DMS114 treated with DMSO at 0.1 percent for 48 hours (cell line): ENCODE measurements around the gene CLIC3.
"Not testable (repeated sequence)": the region's sequence is repeated elsewhere in the genome, so short reads cannot be mapped to it uniquely, and the experiment has no call there.

Source experiments
- DNase-seq: peaks from one replicate; lab custom pipeline; 2025; ENCODE audit not compliant: unreplicated experiment; lab: John Stamatoyannopoulos, UW

Gene CLIC3

DNA sequence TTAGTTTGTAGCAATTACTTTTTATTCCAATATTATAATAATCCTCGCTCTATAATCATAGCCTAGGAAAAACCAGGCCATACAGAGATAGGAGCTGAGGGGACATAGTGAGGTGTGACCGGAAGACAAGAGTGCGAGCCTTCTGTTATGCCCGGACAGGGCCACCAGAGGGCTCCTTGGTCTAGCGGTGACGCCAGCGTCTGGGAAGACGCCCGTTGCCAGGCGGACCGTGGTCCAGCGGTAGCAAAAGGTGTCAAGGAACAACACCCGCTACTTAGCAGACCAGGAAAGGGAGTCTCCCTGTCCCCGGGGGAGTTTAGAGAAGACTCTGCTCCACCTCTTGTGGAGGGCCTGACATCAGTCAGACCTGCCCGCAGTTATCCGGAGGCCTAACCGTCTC, 7.9 kb upstream of the CLIC3 start:
- DNase-seq: not testable (repeated sequence)

DNA sequence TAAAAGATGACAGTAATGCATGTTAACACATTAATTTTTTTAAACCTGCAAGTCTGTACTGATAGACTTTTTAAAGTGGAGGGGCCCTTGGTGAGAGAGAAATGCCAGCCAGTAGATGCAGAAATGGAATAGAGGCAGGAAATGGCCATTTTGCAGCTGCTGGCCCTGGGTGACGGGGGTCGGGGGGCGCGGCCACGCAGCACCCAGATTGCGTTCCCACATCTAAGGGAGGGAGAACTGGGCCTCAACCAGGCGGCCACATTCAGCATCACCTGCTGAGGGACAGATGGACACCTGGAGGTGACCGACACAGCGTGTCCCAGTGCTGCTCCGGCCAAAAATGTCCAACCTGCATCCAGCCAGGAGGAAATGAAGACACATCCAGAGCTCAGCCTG, 6.3 kb upstream of the CLIC3 start:
- no peak for DNase-seq

DNA sequence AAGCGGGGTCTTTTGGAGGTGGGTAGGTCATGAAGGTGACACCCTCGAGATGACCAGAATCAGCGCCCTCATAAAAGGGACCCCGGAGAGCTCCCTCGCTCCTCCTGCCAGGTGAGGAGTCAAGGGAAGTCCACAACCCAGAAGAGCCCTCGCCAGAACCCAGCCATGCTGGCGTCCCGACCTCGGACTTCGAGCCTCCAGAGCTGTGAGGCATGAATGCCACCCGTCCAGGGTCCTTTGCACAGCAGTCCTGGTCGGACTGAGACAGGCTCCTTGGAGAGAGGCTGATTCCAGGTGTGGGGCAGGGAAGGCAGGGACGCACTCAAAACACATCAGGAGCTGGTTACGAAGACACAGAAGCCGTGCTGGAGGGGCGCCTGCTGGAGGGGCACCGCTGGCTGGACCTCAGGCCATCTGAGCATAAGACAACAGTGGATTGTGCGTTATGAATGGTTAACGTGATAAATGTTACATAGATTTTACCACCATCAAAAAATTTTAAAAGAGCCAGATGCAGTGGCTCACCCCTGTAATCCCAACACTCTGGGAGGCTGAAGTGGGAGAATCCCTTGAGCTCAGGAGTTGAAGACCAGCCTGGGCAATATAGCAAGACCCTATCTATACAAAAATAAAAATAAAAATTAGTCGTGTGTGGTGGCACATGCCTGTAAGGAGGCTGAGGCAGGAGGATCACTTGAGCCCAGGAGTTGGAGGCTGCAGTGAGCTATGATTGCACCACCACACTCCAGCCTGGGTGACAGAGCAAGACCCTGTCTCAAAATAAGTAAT, 5.7 kb upstream of the CLIC3 start:
- DNase-seq: no peak

DNA sequence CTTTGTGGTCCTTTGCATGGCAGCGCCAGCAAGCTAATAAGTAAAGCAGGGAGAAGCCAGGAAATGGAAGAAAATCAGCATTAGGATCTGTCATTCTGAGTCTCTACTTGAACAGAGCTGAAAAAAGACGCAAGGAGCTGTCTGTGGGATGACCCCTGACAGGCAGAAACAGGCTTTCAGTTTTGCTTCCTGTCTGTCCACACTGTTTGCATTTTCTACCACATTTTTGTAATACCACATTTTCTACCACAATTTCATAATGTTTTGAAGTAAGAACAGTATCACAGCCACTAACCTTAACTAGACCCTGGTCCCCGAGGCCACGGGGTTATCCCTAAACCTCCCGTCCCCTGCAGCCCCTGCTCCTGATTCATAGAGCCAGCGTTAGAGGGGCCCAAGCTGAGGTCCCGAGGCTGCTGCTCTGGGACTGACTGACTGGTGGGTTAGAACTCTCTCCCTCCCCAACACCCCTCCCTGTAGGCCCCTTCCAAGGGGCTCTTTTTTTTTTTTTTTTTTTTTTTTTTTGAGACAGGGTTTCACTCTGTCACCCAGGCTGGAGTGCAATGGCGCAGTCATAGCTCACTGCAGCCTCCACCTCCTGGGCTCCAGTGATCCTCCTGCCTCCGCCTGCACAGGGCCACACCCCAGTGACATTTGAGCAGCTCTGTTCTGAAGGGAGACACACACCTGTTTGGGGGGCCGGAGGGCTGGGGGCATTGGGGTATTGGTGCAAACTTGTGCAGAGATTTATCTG, 4.0 kb upstream of the CLIC3 start:
- no peak for DNase-seq

DNA sequence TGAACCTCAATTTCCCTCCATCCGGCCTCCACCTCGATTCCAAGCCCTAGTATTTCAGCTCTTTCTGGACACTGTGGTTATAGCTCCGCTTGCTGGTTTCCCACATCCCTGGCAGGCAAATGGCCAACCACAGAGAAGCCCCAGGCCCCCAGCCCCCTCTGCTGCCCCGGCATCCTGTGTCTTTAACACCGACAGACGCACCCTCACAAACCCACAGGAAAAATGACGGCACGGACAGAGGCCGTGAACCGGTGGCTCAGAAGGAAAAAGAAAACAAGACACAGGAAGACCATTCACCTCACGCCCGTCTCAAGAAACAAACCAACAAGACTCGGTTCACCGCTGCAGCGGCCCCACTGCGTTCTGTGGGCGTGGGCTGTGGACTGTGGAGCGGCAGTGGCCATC, 1.5 kb upstream of the CLIC3 start:
- no peak for DNase-seq

DNA sequence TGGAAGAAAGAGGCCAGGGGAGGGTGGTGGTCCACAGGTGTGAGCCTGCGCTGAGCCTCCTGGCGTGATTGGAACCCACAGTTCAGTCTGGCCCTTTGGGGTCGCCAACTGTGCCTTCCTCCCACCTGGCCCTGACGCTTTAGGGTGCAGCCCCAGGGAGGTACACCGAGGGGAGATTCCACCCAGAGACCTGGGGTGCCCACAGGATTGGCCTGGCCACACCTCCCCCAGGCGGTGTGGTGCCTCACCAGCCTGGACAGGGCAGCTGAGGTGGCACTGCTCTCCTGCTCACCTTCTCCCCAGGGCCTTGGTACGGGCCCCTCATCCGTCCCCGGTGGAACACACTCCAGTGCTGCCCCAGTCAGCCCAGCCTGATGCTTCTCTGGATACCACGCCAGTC, 1.0 kb upstream of the CLIC3 start:
- DNase-seq: no peak

DNA sequence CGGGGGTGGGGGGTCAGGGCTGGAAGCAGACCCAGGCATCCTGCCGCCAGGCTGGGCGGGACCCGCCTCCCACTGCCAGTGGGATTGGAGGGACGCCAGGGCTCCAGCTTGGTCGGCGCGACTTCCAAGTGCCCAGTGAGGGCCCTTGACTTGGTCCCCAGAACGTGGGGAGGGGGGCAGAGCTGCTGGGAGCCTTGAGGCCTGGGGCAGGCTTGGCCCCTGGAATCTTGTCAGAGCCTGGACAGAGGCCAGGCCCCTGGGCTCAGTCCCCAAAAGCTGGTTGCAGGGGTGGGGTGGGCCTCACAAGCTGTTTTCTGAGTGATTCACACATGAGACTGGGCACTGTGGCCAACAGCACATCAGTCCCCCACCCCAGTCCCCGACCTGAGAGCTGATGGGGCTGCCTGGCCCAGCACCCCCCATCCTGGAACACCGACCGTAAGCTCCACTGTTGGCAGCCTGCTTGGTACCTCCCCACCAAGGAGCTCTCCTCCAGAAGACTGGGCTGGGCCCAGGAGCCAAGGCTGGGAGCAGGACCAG, 526 bp downstream of the CLIC3 start:
- DNase-seq: no peak

DNA sequence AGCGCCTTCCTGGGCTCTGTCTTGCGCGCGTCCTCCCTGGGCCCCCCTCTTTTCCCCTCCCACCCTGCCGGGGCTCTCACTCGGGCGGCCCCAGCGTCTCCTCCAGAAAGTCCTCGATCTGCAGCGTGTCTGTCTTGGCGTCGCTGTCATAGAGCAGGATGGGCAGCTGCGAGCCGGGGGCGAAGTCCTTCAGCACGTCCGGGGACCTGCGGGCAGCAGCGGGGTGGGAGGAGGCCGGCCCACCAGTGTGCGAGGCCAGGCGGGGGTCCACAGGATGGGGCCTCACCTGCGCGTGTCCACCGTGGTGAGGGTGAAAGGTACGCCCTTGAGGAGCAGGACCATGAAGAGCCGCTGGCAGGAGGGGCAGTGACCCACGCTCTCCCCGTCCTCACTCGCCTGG, 1.0 kb downstream of the CLIC3 start:
- DNase-seq: no peak

DNA sequence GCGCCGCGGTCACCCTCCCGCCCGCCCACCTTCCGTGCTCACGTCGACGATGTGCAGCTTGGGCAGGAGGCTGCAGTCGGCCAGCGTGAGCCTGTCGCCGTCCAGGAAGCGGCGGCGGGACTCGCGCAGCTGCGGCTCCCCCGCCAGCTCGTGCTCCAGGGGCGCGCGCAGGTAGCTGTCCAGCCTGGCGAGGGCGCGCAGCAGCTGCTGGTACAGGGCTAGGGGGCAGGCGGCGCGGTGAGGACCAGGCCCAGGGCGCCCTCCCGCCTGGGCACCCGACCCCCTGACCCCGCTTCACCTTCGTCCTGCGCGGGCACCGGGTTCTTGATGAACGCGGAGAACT, 1.5 kb downstream of the CLIC3 start:
- DNase-seq: no peak

DNA sequence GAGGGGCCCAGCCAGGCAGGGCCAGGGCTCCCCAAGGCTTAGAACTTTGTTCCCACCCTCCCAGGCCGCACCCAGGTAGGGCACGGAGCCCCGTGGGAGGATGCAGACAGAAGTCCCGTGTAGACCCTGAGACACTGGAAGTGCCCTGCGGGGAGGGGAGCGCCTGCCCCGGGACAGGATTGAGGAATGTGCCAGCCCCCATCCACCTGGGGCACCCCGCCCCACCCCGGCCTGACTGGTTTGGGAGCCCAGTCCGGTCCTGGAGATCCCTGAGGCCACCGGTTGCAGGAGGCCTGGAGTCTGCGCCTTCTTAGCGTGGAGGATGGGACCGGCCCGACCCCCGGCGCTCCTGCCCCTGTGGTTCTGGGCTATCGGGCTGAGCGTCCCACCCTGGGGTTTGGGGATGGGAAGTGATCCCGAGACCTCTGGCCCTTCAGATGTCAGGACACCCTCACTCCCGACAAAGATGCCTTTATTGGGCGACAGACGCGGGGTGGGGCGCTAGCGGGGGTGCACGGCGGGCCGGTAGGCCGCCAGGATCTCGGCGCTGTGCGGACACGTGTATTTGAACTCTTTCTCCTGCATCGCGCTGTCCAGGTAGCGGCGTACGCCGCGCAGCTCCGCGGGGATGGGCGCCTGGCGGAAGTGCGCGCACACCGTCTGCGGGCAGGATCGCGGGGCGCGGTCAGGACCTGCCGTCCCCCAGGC, 2.0 kb downstream of the CLIC3 start:
- DNase-seq: no peak

DNA sequence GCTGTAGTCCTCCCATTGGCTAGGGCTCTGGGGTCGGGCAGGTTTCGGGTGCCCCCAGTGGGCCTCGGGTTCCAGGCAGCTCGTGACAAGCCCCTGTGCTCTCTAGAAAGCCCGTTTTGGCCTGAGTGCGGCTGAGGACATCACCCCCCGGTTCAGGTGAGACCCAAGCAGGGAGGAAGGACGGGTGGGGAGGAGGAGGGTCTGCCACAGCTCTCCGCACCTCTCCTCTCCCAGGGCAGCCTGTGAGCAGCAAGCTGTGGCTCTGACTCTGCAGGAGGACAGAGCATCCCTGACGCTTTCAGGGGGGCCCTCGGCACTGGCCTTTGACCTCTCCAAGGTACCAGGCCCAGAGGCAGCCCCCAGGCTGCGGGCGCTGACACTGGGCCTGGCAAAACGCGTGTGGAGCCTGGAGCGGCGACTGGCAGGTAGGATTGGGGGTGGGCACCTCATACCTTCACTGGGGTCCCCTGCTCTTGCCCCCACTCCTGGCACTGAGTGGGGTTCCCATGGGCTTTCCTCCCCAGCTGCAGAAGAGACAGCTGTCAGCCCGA, 3.5 kb downstream of the CLIC3 start:
- DNase-seq: no peak

DNA sequence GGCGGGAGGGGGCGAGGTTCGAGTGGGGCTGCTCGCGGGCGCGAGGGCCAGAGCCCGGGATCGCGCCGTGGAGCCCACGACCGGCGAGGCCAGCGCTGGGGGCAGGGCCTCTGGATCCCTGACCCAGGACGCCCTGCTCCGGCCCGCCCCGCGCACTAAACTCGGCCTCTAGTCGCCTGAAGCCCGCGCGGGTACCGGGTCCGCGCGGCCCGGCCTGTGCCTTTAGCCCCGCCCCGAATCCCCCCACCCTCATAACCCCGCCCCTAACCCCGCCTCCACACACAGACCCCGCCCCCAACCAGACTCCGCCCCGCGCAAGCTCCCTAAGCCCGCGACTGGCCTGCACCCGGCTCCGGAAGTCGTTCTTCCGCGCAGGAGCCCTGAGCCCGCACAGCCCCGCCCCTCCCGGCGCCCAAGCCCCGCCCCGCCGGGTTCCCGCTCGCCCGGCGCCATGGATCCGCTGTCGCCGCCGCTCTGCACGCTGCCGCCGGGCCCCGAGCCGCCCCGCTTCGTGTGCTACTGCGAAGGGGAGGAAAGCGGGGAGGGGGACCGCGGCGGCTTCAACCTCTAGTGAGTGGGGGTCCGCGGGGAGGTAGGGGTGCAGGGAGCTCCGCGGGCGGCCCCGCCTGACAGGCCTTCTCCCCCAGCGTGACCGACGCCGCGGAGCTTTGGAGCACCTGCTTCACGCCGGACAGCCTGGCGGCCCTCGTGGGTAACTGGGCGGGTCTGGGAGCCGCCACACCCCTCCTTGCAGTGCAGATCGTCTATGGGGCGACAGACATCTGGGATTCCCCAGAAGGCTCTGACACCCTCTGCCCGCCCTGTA, 4.2 kb downstream of the CLIC3 start, which contains the start of gene PAXX:
Gene PAXX (plus strand): TSS at position 430 of the 826 bp plus-strand sequence. CDS start 22 bp downstream, at position 452.
- peak; percentile 38 for DNase-seq

DNA sequence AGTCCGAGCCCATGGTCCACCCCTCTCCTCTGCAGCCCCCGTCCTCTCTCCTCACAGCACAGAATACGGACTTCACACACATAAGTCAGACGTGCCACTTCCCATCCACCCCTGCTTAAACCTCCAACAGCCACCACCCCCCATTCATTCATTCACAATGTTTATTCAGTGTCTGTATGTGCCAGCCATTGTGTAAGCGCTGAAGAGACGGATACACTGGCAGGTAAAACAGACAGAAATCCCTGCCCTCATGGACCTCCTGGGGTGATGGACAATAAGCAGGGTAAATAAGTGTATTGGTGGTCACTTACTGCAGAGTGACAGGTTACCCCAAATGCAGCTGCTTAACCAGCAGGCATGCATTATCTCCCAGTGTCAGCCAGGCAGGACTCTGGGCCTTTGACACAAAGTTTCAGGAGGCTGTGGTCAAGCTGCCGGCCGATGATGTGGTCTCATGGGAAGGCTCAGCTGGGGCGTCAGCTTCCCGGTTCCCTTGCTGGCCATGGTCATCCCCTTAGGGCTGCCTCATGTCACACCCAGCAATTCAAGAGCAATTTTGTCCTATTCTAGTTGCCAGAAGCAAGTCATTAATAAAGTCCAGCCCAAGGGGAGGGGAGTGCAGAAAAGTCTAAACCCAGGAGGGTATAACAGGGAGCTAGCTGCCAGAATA, 6.0 kb downstream of the CLIC3 start:
- DNase-seq: no peak

DNA sequence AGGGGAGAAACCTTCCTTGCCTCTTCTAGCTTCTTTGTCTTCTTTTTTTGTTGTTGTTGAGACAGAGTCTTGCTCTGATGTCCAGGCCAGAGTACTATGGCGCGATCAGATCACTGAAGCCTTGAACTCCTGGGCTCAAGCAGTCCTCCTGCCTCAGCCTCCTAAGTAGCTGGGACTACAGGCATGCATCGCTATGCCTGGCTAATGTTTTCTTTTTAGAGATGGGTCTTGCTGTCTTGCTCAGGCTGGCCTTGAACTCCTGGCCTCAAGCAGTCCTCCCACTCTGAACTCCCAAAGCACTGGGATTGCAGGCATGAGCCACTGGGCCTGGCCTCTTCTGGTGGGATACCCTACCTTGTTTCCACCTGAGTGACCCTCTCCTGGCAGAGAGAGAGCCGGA, 7.5 kb downstream of the CLIC3 start:
- DNase-seq: no peak

DNA sequence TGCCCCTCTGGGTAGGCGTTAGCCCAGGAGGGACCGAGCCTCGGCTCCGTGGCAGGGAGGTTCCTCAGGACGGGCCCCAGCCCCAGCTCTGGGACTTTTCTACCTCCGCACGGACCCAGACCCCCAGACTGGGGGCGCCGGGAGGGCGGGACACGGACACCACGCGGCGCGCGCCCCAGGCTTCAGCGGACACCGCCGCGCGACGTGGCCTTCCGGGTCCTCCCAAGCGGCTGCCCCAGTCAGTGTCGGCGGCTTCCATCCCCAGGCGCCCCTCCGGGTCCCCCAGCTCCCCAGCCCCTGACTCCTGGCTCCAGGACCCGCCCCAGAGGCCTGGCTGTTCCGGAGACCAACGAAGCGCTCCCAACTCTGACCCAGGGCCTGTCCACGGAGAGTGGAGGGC, 10.5 kb downstream of the CLIC3 start:
- no peak for DNase-seq

DNA sequence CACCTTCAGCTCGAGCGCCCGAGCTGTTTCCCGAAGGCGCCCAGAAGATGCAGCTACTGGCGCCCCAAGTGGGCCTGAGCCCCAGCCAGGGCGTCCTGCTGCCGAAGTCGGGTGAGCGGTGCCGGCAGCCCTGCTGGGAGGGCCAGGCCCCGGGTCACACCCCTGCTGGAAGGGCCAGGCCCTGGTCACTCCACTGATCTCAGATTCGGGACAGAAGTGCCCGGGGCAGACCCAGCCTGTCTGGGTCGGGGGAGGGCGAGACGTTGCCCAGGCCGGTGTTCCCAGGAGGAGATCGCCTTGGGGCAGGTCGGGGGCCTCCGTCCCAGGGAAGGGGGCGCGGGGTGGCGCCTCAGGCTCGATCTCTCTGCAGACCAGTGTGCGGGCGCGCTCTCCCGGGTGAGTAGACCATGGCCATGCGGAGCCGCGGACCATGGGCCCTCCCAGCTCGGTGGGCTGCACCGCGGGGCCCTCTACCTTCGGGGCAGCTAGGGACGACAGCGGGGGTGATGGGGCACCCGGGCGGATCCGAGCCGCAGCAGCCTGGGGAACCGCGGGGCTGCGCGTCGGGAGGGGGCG, 11.3 kb downstream of the CLIC3 start:
- DNase-seq: no peak

DNA sequence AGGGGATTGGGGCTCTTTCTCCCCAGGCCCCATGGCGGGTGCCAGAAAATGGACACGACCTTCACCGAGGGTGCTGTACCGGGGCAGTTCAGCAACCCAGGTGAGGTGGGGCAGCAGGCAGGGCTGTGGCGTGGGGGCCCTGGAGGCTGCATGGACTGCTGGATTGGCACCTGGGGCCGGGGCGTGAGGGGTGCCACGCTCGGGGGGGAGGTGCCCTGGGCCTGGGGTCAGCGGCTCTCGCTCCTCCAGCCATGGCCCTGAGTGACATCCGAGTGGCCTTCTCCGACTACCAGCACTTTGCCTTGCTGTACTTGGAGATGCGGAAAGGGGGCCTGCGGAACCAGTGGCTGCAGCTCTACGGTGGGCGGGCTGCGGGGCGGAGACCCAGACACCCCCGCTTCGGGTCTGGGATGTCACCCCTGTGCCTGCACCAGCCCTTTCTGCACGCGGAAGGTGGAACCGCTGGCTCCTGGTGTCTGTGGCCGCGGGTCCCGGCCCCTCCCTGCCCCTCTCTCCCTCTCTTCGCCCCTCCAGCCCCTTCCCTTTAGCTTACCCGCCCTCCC, 11.8 kb downstream of the CLIC3 start:
- no peak for DNase-seq

DNA sequence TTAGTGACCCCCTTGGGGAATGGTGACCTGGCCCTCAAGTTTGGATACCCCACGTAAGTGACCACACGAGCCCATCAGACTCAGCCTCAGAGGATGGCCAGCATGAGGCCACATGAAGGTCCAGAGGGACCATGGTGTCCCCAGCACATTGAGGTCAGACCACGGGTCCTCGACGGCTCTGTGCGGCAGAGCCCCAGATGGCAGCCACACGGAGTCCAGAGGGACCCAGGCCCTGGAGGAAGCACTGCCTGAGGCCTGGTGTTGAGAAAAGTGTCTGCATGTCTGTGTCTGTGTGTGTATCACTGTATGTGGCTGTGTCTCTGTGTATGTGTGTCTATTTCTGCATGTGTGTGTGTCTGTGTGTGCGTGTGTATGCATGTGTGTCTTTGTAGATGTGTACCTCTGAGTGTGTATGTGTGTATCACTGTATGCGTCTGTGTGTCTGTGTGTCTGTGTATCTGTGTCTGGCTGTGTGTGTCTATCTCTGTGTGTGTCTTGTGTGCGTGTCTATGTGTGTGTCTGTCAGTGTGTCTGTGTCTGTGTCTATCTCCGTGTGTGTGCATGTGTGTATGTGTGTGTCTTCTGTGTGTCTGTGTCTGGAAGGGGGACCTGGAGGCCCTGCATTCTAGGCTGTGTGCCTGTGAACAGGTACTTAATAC, 12.6 kb downstream of the CLIC3 start:
- no peak for DNase-seq

DNA sequence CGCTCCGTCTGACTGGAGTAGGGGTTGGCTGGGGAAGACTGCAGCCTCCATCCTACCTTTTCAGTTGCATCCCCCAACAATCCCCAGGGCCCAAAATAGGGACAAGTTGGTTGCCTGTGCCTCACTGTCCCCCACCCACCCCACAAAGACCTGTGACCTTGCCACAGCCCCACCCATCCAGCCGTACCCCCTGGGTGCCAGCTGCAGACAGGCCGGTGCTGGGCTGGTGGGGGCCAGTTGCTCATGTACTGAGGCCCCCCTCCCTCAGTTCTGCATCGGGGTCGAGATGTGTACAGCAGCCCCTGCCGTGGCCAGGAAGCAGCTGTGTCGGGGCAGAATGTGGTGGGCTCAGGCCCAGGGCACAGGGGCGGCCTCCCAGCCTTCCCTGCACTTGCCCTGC, 13.2 kb downstream of the CLIC3 start:
- DNase-seq: no peak
